Measurements from ENCODE around the gene ATAD3C.
"Not testable (repeated sequence)": the region's sequence is repeated elsewhere in the genome, so short reads cannot be mapped to it uniquely, and the experiment has no call there.

- TF ChIP-seq CTCF (IDR thresholded peaks at IDR 0.05) (peak; percentile 33 to 61 (median 33)), POLR2AphosphoS5 (IDR thresholded peaks at IDR 0.05; ENCODE audit: insufficient read depth in 1 of 2, low read depth in 1 of 2) (peak; percentile 30)
- not testable (repeated sequence) for TF ChIP-seq POLR2A (IDR thresholded peaks at IDR 0.05)
Measured at GRCh38 chr1:1504777-1505365, 55.4 kb downstream of the ATAD3C start.

Data from vagina (tissue), 2 donors.